Activated T-cell treated with anti-CD3 and anti-CD28 coated beads, Interleukin-2, amount 50 U/mL, for 4 hours (primary cell): Measurements from ENCODE around the gene SSTR3. TPM values are rescaled to one million over a fixed set of nuclear protein-coding genes. Genes with fewer than 3 reads are reported as not detected.

Source experiments
- ATAC-seq, 2 donors: fragments of 200-7000 bp; cut with Tn5 transposase; one replicate each; pipeline ENCODE4 v1.10.0; 2021
- DNase-seq: peaks from one replicate; pipeline ENCODE4 v3.0.0-alpha.2; 2020
- H3K27me3 Mint-ChIP-seq: one replicate; pipeline ENCODE4 v1.8.0; 2021; ENCODE audit warnings: low read depth, mixed read lengths
- H3K36me3 Mint-ChIP-seq: one replicate; pipeline ENCODE4 v1.8.0; 2022; ENCODE audit warnings: mixed read lengths; ENCODE audit not compliant: insufficient read depth
- H3K4me1 Mint-ChIP-seq: one replicate; pipeline ENCODE4 v1.8.0; 2021; ENCODE audit warnings: low read depth, mixed read lengths
- H3K4me3 Mint-ChIP-seq: one replicate; pipeline ENCODE4 v1.8.0; 2021; ENCODE audit warnings: mild to moderate bottlenecking, moderate library complexity, mixed read lengths
- H3K9me3 Mint-ChIP-seq: one replicate; pipeline ENCODE4 v1.8.0; 2021; ENCODE audit warnings: mixed read lengths
- total RNA-seq, 3 donors: library from RNA; stranded (reverse); gene quantifications; one replicate each; pipeline ENCODE4 v1.2.1, GENCODE V29; 2021

SSTR3 gene
- total RNA-seq, 3 donors from 2014 or later = 1.7 to 2.3 (median 1.9) TPM

DNA sequence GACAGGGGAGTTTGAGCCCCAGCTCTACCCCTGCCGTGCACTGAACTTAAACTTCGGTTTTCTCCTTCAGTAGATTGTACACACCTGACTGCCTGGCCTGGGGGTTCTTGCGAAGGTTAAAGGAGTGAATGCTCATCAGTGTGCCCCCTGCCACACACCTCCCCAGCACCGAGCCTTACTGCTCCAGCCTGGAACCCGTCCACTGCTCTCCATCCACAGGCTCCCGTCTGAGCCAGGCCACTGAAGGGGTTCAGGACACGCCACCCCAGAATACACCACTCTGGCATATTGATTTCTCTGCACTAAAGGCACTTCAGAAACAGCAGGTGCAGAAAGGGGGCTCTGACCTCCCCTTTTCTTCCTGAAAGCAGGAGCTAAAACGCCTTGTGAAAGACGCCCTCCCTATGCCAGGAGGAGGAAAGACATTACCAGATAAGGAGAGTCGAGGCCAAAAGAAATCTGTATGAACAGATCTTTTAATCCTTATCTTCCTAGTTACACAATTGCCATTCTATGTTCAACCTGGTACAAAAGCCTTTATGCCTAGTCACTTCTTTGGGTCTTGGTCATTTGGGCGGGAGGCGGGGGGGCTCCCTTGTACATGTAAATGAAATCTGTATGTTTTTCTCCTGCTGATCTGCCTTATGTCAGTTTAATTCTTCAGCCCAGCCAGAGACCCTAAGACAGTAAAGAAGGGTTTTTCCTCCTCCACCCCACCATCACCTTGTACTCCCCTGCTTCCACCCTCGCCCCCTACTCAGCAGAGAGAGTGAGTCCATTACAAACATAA lies 1.9 kb upstream of the SSTR3 start:
- peaks cover 8% of the 10 kb centered on the region for H3K36me3 Mint-ChIP-seq
- DNase-seq = no peak
- no peak overlapping the region for H3K4me3 Mint-ChIP-seq
- H3K9me3 Mint-ChIP-seq = no peaks in the 10 kb centered on the region
- ATAC-seq = no peak
- no peaks in the 10 kb centered on the region for H3K27me3 Mint-ChIP-seq
- H3K4me1 Mint-ChIP-seq = peaks cover 32% of the 10 kb centered on the region

DNA sequence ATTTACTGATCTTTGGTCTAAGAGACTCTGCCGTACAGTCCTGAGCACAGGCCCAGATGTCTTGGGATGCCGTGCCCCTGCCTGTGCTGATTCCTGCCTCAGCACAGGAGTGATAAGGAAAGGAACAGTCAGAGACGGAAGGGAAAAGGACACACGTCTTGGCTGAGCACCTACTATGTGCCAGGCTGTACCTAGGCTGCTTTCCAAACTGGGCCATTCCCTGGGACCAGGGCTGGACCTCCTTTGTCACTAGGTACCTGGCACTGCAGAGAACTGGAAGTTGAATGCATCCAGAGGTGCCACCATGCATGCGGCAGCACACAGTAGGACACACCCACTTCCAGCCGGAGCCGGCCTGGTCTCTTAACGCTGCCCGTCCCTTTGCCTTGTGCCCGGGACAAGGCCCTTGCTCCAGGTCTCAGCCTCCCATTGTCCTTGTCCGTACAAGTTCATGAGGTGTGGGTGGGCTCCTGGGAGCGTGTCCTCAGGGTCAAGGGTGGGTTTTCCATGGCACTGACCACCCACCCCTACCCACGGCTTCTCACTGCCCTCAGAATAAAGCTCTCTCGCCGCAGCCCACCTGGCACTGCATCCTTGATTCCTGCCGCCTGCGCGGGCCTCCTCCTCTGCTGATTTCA lies 1.1 kb upstream of the SSTR3 start:
- no peak overlapping the region for H3K4me3 Mint-ChIP-seq
- peaks cover 31% of the 10 kb centered on the region for H3K4me1 Mint-ChIP-seq
- H3K9me3 Mint-ChIP-seq = no peaks in the 10 kb centered on the region
- H3K27me3 Mint-ChIP-seq = no peaks in the 10 kb centered on the region
- ATAC-seq = no peak
- H3K36me3 Mint-ChIP-seq = peaks cover 8% of the 10 kb centered on the region
- DNase-seq = peak; percentile 2

DNA sequence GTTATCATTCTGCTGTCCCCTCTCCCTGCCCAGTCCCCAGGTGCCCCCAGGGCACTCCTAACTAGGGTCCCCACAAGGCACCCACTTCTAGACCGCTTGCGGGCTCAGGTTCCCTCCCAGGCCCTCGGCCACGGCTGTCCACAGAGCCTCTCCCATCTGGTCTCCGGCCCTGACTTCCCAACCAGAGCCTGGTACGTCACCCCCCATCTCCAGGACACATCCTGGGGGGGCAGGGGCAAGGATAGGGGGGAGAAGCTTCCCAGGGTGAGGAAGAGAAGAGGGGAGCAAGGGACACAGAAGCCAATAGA lies 457 bp downstream of the SSTR3 start:
- peaks cover 26% of the 10 kb centered on the region for H3K4me1 Mint-ChIP-seq
- no peaks in the 10 kb centered on the region for H3K9me3 Mint-ChIP-seq
- H3K4me3 Mint-ChIP-seq = no peak overlapping the region
- DNase-seq = no peak
- H3K36me3 Mint-ChIP-seq = peaks cover 8% of the 10 kb centered on the region
- H3K27me3 Mint-ChIP-seq = no peaks in the 10 kb centered on the region
- ATAC-seq = no peak

DNA sequence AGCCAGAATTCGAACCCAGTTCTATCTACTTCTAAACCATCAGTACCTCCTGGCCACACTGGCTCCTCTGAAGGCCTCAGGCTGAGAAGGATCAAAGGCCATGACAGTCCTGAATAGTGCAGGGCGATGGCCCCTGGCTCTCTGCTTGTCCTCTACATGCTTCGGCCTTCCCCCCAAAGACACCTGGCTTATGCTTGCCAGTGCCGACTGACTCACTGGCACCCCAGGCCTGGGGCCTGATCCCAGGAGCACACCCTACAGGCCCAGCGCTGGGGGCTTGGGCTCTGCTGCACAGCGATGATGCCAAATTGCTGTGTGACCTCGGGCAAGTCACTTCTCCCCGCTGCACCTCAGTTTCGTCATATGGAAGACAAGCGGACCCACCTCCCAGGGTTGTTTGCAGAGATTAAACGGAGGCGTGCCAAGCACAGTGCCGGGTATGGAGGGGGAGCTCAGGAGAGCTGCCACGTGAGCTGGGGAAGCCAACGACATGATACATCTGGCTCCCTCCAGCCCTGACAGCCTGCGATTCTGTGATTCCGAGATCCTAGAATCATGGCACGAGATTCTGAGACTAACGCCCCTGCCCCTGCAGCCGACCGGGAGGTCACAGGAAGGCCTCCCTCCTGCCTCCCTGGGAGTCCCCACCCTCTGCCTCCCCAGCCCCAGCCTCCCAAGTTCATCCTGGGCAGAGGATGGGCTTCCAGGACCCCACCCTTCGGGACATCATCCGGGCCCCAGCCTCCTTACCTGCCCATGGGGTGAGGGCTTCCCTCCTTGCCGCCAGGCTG lies 1.0 kb downstream of the SSTR3 start:
- Mint-ChIP-seq H3K36me3 (peaks cover 5% of the 10 kb centered on the region), H3K27me3 (no peaks in the 10 kb centered on the region), H3K4me3 (no peak overlapping the region), H3K4me1 (peaks cover 25% of the 10 kb centered on the region), H3K9me3 (no peaks in the 10 kb centered on the region)
- ATAC-seq (no peak), DNase-seq (no peak)

DNA sequence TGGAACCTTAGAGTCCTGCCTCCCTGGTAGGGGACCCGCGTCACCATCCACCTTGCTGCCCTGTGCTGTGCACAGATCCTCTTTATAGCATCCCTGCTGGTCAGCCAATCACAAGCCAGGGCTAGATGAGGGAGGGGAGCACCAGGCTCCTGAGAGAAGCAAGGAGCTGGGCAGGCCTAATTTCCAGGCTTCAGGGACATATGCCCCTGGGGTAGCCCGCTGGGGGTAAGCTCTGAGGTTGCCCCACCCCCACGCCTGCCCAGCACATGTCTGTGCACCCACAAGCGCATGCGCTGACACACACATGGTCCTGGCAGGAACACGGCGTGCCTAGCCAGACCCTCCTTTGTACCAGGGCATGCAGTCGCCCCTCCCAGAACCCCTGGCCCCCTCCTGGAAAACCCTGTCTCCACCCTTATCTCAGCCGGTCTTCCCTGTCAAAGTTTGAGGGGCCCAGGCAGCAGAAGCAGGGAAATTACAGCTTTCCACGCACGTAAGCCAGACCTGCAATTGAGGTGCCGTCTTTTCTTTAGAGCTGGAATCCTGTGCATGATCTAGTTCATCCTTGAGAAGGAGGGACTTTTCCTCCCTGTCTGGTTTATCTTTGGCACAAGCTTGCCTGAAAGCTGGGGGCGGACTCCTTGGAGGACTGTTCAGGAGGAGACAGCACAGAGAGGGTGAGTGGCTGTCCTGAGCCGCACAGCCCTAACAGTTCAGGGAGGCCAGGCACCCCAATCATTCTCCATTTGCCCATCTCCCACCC lies 2.1 kb downstream of the SSTR3 start:
- DNase-seq (no peak), ATAC-seq (no peak)
- H3K4me1 Mint-ChIP-seq = peaks cover 19% of the 10 kb centered on the region

DNA sequence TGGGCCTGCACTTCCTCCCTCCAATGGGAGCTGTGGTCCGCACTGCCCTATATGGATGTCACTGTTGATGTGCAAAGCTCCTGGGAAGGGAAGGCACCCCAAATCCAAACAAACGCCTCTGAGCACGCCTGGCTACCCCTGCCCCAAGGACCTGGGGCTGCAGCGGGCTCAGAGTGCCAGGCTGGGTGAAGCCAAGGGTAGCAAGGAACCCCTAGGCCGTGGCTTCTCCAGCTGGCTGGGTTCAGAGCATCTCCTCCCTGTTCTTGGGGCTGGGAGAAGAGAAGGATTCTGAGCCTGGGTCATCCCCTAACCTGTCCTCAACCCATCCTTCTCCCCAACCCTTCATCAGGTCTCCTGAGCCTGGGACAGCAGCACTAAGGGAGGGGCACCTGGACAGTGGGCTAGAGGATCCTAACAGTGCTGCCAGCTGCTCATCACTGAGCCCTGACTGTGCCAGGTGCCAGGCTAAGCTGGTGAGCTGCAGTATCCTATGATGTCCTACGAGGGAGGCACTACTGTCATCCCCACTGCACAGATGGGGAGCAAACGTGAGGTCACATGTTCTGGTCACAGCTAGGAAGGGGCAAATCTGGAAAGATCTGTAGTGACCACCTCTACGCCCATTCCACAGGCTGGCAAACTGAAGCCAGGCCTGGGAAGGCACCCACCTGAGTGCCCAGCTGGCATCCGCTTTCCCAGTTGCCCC lies 3.0 kb downstream of the SSTR3 start:
- H3K4me3 Mint-ChIP-seq = no peak overlapping the region
- H3K9me3 Mint-ChIP-seq = no peaks in the 10 kb centered on the region
- no peaks in the 10 kb centered on the region for H3K27me3 Mint-ChIP-seq
- H3K4me1 Mint-ChIP-seq = peaks cover 19% of the 10 kb centered on the region
- no peak for DNase-seq
- H3K36me3 Mint-ChIP-seq = no peaks in the 10 kb centered on the region
- ATAC-seq = no peak

More for the DNA sequence above, 2.1 kb downstream of the SSTR3 start:
- peaks cover 2% of the 10 kb centered on the region for H3K36me3 Mint-ChIP-seq
- H3K27me3 Mint-ChIP-seq = no peaks in the 10 kb centered on the region
- H3K4me3 Mint-ChIP-seq = no peak overlapping the region
- no peaks in the 10 kb centered on the region for H3K9me3 Mint-ChIP-seq

DNA sequence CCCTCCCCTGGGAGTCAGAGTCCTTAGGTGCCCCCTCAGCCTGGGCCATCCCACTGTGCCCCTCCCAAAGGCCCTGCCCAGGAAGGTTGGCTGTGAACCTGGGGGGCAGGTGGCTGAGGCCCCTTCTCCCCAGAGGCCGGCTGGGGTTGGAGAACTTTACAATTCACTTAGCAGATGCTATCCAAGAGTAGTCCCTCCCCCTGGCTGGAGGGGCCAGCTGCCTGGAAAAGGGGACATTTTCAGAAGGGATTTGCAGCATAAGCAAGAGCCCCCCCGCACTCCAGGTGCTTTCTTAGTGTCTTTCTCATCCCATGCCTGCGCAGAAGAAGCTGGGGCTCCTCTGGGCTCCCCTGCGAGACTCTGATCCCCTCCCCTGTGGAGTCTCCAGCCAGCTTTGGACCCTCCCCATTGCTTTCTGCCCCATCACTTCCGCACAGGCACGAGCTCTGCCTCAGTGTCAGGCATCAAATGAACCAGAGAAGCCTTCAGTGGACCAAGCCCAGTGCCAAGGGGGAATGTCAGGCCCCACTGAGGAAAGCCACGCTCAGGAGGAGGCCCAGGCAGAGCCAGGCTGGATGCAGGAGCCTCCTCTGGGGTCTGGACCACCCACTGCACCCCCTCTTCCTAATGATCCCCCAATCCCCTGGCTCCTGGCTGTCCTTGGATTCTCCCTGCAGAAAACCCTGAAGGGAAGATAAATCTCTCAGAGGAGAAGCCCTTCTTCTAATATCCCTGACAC lies 3.7 kb downstream of the SSTR3 start:
- no peak for ATAC-seq
- H3K4me1 Mint-ChIP-seq = peaks cover 19% of the 10 kb centered on the region
- no peak overlapping the region for H3K4me3 Mint-ChIP-seq
- DNase-seq = no peak
- no peaks in the 10 kb centered on the region for H3K9me3 Mint-ChIP-seq
- no peaks in the 10 kb centered on the region for H3K36me3 Mint-ChIP-seq
- H3K27me3 Mint-ChIP-seq = no peaks in the 10 kb centered on the region

DNA sequence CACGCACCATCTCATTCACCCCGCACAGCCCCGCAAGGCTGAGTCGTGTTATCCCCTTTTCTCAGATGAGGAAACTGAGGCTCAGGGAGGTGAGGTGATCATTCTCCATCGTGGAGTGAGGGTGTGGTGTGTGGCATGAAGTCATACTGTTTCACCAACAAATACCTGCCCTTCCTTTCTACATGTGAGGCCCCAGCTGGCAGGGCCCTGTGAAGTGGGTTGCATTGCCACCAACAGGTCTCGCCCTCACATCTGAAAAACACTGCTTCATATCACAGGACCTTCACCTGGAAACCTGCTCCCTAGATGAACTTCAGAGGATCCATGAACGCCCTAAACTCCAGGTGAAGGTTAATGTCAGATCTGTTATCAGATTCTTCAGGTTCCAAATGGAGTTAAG lies 4.3 kb downstream of the SSTR3 start:
- DNase-seq = no peak
- ATAC-seq = peak; percentile 26 to 51
- H3K4me1 Mint-ChIP-seq = peaks cover 19% of the 10 kb centered on the region
- no peaks in the 10 kb centered on the region for H3K27me3 Mint-ChIP-seq
- no peak overlapping the region for H3K4me3 Mint-ChIP-seq
- no peaks in the 10 kb centered on the region for H3K9me3 Mint-ChIP-seq
- no peaks in the 10 kb centered on the region for H3K36me3 Mint-ChIP-seq

DNA sequence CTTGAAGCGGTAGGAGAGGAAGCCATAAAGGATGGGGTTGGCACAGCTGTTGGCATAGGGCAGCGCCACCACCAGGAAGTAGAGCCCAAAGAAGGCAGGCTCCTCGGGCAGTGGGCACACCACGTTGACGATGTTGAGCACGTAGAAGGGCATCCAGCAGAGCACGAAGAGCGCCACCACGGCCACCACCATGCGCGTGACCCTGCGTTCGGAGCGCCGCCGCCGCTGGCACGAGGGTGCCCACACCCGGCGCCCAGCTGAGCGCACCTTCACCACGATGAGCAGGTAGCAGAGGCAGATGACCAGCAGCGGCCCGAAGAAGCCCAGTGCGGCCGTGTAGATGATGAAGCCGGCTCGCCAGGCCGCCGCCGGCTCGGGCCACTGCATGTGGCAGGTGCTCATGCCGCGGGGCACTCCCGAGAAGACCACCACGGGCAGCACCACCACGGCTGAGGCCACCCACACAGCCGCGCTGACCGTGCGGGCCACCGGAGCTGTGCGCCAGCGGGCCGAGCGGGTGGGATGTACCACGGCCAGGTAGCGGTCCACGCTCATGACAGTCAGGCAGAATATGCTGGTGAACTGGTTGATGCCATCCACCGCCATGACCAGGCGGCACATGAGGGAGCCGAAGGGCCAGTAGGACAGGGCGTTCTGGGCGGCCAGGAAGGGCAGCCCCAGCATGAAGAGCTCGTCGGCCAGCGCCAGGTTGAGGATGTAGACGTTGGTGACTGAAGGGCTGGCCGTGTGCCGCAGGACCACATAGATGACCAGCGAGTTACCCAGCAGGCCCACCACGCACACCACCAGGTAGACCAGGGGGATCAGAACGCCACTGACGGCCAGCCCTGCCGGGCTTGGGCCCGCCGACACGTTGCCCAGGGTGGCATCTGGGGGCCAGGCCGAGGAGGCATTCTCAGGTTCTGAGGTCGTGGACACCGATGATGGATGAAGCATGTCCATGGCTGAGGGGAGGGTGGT lies 5.1 kb downstream of the SSTR3 start:
- Mint-ChIP-seq H3K4me1 (peaks cover 17% of the 10 kb centered on the region), H3K36me3 (no peaks in the 10 kb centered on the region), H3K9me3 (no peaks in the 10 kb centered on the region), H3K27me3 (no peaks in the 10 kb centered on the region), H3K4me3 (no peak overlapping the region)
- DNase-seq (no peak), ATAC-seq (no peak)

DNA sequence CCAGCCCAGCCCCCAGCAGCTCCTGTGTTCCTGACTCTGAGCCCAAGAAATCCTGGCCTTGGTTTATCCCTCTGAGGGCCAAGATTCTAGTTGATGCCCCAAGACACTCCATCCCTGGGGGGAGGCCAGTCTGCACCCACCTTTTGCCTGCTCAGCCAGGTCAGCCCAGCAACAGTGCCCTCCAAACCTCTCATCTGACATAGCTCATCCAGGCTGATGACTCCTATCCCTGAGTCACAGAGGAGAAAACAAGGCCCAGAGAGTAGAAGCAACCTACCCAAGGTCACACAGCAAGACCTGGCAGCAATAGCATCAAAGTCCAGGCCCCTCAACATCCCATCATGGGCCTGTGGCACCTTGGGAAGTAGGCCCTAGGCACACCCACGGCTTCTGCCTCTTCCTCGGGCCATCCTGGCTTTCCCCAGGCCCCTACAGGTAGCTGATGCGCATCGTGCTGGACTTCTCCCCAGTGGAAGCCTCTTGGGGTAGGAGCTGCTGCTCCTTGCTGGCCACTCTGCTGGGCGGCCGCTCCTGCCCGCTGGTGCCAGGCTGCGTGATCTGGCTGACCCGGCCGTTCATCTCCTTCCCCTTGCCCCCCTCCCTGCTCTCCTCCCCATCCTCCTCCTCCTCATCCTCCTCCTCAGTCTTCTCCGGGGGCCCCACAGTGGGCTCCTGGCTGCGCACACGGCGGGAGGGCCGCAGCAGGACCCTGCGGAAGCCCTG lies 6.0 kb downstream of the SSTR3 start:
- peaks cover 17% of the 10 kb centered on the region for H3K4me1 Mint-ChIP-seq

DNA sequence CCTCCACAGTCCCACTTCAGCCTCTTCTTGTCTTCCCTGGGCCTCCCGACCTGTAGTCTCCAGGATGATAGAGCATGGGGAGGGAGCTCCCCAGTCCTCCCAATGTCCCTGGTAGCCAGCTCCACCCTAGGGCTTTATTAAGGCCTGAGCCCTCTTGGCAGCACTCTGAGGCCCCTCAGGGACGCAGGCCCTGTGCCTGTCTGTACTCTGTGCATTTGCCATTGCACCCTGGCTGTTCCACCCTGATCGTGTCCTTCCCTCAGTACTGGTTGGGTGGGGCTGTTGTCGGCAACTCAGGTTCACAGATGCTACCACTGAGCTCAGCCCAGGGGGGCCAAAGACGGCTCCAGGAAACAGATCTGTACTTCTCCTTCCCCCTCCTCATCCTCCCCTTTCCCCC lies 7.2 kb downstream of the SSTR3 start:
- Mint-ChIP-seq H3K4me1 (peaks cover 17% of the 10 kb centered on the region), H3K36me3 (no peaks in the 10 kb centered on the region), H3K9me3 (no peaks in the 10 kb centered on the region), H3K4me3 (no peak overlapping the region), H3K27me3 (no peaks in the 10 kb centered on the region)
- ATAC-seq (no peak), DNase-seq (no peak)

More for the DNA sequence above, 6.0 kb downstream of the SSTR3 start:
- no peaks in the 10 kb centered on the region for H3K27me3 Mint-ChIP-seq
- ATAC-seq = no peak
- H3K9me3 Mint-ChIP-seq = no peaks in the 10 kb centered on the region
- no peak overlapping the region for H3K4me3 Mint-ChIP-seq
- no peaks in the 10 kb centered on the region for H3K36me3 Mint-ChIP-seq
- DNase-seq = no peak

DNA sequence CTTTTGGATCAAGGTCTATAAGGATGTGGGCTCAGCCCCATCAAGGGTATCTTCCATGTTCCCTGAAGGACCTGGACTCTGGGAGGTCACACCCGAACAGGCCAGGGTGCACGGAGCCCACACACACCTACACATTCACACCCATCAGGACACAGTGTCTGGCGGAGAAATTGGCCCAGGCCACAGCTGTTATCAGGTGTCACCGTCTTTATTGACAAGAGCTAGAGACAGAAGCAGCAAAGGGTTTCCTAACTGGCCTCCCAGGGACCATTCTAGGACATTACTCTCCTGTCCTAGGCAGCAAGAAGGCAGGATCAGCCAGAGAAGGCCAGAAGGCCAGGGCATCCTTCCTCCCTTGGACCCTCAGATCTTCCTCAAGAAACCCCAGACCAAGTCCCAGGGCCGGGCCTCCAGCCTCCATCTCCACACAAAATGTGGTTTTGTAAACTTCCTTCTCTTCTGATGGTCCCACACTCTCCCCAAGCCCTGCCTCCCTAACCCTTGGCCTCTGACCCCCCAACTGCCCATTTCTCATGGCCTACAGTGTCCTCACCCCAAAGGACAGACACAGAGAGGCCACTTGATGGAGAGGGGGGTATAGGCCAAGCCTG lies 8.1 kb downstream of the SSTR3 start:
- no peaks in the 10 kb centered on the region for H3K36me3 Mint-ChIP-seq
- H3K4me3 Mint-ChIP-seq = no peak overlapping the region
- H3K27me3 Mint-ChIP-seq = no peaks in the 10 kb centered on the region
- peaks cover 21% of the 10 kb centered on the region for H3K4me1 Mint-ChIP-seq
- ATAC-seq (no peak), DNase-seq (no peak)
- H3K9me3 Mint-ChIP-seq = no peaks in the 10 kb centered on the region
